Kasumi-1 (cell line): ENCODE measurements around the gene GAS6.
"Not testable (repeated sequence)": the region's sequence is repeated elsewhere in the genome, so short reads cannot be mapped to it uniquely, and the experiment has no call there.

Experiments
- DNase-seq, 2 experiments: peaks; one replicate each; lab custom pipeline; 2025; lab: John Stamatoyannopoulos, UW

GAS6 gene

DNA sequence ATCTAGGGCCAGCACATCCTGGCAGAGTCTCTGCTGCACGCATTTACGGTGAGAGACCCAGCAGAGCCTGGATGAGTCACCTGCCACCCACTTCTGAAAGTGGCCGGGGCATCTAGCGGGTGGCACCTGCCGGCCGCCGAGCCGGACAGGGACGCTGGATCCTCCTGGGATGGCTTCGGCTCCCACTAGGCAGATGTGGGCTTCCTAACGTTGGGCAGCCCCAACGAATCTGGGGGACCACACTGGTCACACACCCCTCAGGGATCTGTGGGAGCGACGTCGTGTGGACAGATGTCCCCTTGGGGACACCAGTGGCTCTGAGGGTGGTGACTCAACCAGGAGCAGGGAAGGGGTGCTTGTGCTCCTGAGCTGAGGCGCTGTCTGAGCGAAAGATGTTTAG is 72.7 kb downstream of the GAS6 start:
- no peak for DNase-seq

DNA sequence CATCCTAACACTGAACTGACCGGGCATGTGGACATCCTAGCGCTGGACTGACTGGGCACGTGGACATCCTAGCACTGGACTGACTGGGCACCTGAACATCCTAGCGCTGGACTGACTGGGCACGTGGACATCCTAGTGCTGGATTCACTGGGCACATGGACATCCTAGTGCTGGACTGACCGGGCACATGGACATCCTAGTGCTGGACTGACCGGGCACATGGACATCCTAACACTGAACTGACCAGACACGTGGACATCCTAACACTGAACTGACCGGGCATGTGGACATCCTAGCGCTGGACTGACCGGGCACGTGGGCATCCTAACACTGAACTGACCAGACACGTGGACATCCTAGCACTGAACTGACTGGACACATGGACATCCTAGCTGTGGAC is 73.9 kb downstream of the GAS6 start:
- not testable (repeated sequence) for DNase-seq

DNA sequence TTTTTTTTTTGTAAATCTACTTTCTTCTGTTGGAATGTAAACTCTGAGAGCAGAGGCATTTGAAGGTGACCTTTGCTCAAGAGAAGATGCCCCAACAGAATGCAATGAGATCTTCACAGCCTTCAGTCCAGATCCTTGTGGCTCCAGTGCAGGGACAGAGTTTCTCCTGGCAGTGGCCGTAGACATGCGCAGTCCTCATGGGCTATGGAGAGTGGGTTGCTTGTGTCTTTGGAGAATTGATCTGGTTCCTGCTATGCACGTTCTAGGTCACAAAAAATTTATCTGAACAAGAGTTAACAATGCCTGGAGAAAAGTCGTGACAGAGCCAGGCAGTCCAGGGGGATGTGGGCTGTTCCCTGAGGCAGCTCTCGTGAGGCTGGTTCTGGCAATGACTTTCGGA is 74.7 kb downstream of the GAS6 start:
- DNase-seq = no peak

DNA sequence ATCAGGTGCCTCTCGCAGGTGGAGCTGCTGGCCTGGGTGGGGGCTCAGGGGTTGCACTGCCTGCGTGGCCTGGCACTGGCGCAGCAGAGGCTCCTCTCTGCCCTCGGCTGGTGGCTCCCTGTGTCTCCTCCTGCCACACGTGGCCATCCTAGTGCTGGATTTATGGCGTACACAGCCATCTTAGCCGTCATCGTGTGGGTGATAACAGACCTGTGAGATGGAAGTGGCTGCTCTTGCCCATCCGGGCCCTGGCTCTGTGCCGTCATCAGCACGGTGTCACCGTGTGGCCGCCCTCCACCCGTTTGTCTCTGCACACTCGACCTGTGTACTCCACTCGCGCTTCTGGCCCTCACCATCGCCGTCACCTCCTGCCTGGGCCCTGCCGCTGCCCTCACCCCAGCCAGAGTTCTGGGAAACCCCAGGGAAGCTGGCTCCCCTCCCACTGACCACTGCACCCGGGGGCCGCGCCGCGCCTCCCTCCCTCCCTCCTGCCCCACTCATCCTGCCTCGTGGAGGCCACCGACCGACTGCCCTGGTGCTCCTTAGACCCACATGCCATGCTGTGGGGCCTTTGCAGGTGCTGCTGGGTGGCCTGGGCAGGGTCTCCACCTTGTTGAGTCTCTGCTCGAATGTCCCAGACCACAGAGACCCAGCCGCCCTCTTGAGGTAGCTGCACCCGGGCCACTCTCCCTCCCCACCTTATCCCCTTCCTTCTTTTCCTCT is 75.3 kb downstream of the GAS6 start:
- DNase-seq = no peak

DNA sequence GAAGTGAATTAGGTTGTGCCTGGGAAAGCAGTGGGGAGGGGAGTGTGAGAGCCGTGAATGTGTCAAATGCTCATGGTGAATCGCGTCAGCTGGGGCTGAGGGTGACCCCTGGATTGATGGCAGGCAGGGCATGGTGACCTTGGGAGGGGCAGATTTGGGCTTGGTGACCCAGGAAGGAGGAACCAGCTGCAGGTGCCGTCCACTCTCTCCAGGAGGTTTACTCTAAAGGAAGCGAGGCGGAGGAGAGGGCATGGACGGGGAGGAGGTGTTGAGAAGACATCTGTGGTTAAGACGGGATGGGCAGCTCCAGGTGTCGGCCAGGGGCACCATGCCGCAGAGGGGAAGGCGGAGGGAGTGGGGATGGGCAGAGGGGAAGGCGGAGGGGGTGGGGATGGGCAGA is 76.2 kb downstream of the GAS6 start:
- no peak for DNase-seq

DNA sequence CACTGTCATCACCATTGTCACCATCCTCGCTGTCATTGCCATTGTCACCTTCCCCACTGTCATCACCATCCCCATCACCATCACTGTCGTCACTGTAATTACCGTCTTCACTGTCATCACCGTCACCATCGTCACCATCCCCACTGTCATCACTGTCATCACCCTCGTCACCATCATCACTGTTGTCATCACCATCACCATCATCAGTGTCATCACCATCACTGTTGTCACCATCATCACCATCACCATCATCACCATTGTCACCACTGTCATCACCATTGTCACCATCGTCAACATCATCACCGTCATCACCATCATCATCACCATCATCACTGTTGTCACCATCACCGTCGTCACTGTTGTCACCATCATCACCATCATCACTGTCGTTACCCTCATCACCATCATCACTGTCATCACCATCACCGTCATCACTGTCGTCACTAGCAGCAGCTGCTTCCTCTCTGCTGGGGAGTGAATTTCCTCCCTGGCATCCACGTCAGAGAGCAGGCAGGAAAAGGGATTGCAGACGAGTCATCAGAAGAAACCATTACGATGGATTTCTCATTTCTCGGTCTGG is 77.5 kb downstream of the GAS6 start:
- DNase-seq = no peak

DNA sequence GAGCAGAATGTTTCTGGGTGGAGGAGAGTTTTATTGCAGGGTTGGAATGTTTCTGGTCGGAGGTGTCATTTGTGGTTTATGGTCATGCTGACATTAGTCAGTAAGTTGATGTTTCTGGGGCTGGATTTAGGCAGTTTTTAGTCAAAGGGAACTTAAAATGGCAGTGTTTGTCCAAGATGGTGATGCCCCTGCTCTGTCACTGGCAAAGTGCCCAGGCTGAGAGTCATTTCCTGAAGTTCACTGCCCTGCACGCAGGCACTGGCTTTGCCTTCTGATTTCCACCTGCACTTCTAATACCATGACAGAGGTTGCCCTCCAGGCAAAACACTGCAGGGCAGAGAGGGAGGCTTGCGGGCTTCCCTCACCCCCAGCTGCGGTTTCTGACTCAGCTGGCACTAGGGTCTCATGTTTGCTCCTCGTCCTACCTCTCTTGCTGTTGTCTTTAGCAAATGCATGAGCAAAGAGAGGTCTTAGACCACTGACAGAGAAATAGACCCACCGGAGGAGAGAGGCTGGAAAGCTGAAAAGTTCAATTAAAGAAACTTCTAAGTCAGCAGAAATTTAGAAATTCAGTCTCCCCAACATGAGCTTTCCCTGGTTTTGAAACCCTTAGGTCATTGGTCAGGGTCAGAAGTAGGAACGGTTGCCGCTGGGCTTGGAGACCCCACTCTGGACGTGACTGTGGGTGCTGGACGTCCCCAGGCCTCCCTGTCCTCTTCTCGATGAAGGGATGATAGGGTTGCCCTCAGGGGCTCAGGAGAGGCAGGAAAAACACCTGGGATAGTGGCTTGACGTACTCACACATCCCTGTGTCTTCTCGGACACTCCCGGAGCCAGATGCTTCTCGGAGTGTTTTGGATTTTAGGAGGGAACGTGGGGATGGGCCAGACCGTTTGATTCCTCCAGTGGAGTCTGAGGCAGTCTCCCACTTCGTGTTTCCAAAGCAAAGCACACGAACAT is 78.5 kb downstream of the GAS6 start:
- no peak for DNase-seq

DNA sequence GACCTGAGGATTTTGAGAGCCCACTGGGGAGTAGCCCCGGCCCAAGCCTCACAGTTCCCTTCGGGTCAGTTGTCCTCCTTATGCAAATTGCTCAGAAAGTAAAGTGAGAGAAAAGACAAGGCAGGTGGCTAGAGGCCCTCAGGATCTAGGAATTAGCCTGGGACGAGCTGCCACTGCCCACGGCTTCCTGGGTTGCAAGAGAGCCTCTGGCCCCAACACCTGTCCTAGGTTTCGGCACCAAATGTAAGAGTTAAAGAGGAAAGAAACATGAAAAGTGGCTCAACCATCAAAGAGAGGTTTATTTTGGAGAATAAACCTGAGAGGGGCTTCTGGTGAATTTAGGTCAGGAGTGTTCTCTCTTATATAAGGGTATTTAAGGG is 79.2 kb downstream of the GAS6 start:
- DNase-seq = no peak

DNA sequence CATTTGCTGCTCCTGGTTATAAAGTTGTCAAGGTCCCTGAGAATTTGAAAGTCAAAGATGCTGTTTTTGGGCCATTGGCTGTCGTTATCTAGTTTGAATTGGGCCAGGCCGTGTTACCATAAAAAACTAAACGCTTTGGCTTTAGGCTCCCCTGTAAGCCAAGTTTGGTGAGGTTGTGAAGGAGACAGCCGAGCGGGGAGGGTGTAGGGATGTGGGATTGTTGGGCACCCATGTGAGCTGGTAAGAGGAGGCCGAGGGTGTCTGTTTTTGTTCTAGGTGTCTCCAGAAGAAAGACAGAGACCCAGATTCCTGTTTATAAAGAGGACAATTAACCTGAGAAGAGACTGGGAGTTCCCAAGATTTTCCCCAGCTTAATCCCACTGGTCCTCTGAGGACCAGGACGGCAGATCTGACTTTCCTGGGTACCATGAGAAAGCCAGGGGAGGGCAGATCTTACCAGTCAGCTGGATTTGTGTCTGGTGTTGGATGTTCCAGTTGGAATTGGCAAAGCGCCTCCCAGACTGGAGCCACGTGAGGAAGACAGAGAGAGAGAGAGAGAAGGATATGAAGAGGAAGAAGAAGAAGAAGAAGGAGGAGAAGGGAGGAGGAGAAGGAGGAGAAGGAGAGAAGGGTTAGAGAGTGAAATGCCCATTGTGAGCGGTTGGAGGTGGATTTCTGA is 79.8 kb downstream of the GAS6 start:
- DNase-seq = no peak

DNA sequence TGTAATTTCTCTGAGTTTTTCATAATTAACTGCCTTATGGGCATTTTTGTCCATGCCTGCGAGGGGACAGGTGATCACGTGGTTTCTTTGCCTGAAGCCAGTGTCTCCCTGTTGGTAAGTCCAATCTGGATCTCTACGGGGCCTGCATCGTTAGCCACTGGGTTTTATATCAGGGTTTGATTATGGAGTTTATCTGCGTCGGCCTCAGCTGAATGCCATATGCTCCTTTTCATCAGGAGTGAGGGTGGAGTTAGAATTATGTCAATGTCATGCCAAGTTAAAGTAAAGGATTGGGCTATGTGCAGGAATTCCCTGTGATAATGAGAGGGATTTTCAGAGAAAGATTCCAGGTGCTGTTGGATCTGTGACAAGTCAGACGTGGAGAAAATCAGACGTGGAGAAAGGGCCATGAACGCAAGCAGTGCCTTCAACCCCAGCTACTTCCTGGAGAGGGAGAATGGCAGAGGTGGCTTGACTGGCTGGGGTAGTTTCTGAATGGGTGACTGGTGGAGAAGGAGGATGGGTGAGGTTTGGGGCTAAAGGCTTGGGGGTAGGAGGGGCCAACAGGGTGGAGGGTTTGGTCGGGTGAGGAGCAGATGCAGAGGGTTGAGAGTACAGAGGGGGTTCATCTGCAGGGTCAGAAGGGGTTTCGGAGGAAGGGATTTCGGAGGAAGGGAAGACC is 80.5 kb downstream of the GAS6 start:
- DNase-seq = no peak

DNA sequence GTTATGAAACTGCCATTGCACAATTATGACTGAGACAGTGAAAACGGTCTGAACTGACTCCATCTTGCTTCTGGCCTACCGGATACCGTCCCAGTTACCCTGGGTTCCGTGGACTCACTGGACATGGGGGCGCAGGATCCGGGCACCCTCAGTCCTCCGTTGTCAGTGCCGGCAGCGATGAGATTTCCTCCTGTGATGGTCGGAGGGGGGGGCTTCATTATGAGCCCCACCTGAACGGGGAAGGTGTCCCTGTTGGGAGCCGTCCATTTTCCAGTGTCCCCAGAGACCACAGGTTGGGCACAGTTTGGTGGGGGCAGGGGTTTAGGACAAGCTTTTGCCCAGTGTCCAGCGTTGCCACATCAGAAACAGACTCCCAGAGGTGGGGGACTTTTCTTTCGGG is 81.4 kb downstream of the GAS6 start:
- no peak for DNase-seq

DNA sequence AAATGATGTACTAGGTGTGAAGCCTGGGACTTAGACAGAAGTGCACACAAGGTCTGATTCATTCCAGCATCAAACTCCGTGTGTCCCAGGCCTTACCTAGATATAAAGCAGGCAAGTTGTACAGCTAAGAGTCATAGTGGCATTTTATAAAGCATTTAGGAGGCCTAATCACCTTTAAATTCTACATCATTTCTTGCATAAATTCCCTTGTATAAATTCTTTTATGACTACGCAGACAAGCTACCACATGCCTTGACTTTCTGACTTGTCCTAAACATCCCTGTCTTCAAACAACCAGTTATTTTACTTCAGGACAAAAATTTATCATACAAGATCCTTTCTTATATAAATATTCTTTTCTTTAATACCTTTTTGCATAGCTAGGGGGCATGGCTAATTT is 82.3 kb downstream of the GAS6 start:
- DNase-seq = peak in 1 of 2 experiments; percentile 5

DNA sequence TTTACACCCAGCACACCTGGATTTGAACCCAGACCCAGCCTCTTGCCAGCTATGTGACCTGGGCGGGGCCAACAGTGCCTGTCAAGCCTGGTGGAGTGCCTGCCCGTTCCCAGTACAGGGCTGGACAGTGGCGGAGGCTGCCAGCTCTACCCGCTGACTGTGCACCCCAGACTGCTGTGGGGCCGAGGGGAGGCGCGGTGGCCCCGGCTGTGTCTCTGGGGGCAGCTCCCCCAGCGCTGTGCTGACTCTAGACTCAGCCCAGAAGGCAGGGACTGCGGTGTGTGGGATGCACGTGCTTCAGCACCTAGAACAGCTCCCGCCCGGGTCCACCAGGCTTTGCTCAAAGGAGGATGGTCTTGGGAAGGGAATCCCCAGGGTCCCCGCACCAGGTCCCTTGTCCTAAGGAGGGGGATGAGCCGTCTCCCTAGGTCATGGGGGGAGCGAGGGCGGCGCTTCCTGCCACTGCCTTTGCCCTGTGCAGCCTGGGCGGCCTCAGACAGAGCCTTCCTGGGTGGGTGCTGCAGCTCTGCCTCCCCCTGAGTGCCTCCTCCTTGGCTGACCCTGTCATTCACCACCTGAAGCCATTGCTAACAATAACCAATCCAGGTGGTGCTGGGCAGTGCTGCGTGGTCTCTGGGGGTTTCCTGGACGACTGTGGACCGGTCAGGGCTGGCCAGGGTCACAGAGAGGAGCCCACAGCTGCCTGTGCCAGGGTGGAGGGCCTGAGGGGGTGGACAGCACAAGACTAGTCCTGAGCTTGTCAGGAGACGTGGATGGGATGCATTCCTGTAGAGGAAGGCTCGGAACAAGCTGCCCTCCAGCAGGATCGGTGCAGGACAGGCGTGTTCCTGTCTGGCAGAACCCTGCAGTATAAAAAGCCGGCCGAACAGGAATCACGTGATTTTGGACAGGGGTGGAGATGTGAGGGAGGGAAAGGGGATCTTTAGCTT is 86.3 kb downstream of the GAS6 start:
- DNase-seq = peak; percentile 14 to 43

DNA sequence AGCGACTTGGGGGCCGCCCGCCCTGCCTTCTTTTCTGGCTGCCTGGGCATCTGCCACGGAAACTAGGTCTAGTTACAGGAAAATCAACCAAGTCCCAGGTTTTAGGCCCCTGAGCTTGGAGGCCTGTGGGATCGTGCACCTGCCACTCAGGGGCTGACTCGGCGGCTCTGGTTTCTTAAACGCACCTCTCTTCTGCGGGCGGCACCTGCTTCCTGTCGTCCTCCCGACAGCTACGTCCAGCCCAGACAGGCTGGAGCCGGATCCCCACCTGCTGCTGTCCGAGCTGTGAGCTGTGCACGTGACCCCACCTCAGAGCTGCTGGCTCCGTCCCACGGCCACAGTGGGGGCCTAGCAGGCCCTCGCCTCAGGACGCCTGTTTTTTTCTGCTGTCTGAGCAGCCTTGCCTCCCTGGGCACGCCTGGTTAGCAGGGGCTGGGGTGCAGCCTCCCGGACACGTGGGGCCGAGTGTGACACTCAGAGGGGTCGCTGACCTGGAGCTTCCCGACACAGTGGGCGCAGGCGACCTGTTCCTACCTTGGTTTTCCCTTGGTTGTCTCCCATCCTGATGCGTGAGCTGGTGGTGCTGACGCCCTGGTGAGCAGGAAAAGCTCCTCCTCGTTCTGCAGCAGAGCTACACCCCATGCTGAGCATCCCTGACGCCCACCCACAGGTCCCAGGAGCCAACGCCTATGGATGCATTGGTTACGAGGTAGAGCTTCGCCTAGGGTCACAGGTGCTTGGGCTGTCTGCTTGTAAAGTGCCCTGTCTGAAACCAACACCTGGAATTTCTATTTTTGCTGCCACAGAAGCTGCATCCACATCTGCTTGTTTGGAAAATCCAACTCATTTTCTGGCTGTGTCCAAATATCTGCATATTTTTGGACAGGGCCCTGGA is 87.4 kb downstream of the GAS6 start:
- DNase-seq = no peak

DNA sequence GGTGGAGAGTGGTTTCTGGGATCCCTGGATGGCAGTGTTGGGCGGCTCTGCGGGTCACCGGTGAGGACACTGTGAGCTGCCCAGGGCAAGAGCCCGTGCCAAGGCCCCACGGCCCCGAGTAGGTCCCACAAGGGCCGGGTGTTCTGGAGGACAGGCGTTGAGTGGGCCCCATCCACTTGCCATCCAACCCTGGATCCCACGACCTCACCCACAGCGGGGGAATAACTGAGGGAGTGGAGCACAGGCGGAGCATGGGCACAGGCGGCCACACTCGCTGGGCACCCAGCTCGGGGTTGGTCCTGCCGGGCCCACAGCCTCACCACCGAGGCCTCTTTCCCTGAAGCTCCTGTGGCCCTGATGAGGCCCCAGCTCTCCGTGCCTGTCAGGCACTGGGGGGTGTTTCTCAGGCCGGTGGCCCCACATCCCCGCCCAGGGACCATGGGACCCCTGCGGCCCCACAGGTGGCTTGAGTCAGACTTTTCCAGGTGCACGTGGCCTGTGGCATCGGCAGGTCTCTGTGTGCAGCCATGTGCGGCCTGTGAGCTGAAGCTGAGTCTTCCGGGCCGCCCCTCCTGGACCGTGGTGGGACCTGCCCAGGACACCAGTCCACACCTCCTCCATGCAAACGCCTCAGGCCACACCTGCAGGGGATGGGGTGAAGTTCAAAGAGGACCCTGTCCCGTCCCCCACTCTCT is 88.3 kb downstream of the GAS6 start:
- DNase-seq = no peak

DNA sequence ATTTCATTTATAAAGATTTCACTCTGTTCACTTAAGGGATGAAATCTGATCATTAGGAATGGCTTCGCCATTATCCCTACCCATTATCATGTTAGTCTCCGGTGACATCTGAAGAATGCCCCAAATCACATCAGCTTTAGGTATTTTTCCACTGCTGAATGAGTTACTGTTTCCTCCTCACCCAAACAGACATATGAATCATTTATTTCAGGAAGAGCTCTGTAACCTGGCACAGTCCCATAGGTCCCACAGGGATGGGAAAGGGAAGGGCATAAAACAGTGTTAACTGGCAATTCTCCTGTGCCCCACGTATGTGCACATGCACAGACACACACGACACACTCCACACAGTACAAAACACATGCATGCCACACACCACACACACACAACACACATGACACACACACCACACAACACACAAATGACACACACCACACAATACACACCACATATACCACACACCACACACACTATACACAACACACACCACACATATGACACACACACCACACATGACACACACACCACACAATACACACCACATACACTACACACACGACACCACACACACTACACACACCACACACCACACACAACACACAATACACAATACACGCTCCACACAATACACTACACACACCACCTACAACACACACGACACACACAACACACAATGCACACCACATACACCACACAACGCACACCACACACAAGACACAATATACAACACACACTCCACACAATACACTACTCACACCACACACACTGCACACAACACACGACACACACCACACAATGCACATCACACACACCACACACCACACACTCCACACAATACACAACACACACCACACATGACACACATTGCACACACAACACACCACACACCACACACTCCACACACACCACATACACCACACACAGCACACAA is 89.4 kb downstream of the GAS6 start:
- no peak for DNase-seq

DNA sequence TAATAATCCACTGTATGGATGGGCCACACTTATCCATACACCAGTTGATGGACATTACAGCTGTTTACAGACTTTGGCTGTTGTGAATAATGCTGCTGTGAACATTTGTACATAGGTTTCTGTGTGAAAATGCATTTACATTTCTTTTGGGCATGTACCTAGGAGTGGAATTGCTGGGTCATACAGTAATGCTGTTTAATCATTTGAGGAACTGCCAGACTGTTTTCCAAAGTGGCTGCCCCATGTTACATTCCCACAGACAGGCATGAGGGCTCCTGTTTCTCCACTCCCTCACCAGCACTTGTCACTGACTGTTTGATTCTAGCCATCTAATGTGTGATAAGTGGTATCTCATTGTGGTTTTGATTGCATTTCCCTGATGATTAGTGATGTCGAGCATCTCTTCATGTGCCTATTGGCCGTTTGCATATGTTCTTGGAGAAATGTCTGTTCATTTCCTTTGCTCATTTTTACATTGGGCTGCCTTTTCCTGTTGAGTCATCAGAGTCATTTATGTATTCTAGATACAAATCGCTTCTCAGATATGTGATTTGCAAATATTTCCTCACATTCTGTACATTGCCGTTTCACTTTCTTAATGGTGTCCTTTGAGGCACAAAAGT is 92.1 kb downstream of the GAS6 start:
- DNase-seq = no peak
